HG02571 (cell line): Measurements from ENCODE around the gene NEK10.
A peak's percentile ranks its signal among the peaks of the same experiment; 100 is the strongest.

Experiments used
- ATAC-seq: cut with Tn5 transposase; IDR thresholded peaks from one replicate; pipeline ENCODE4 v1.9.1; 2021; ENCODE audit warnings: mild to moderate bottlenecking, moderate library complexity; ENCODE audit not compliant: unreplicated experiment

Gene NEK10

GRCh38 chr3:27253831-27254230 lies 115.4 kb downstream of the NEK10 start:
- ATAC-seq = peak; percentile 78

- no peak for ATAC-seq
Measured at GRCh38 chr3:27253391-27253790, 115.8 kb downstream of the NEK10 start.

GRCh38 chr3:27252646-27253045 lies 116.5 kb downstream of the NEK10 start:
- no peak for ATAC-seq

GRCh38 chr3:27244374-27244773 lies 124.8 kb downstream of the NEK10 start:
- ATAC-seq = no peak

- ATAC-seq = no peak
Measured at GRCh38 chr3:27239951-27240350, 129.2 kb downstream of the NEK10 start.

GRCh38 chr3:27228805-27229204 lies 140.4 kb downstream of the NEK10 start:
- no peak for ATAC-seq

- no peak for ATAC-seq
Measured at GRCh38 chr3:27224197-27224596, 145.0 kb downstream of the NEK10 start.

- no peak for ATAC-seq
Measured at GRCh38 chr3:27221264-27221932, 147.8 kb downstream of the NEK10 start.

- no peak for ATAC-seq
Measured at GRCh38 chr3:27220166-27220565, 149.0 kb downstream of the NEK10 start.

GRCh38 chr3:27219127-27219845 lies 149.9 kb downstream of the NEK10 start:
- no peak for ATAC-seq

- no peak for ATAC-seq
Measured at GRCh38 chr3:27216955-27217552, 152.1 kb downstream of the NEK10 start.

GRCh38 chr3:27216295-27216855 lies 152.8 kb downstream of the NEK10 start:
- ATAC-seq = no peak

GRCh38 chr3:27213450-27213849 lies 155.7 kb downstream of the NEK10 start:
- no peak for ATAC-seq

GRCh38 chr3:27209617-27210264 lies 159.4 kb downstream of the NEK10 start:
- ATAC-seq = peak; percentile 71

GRCh38 chr3:27208961-27209616 lies 160.1 kb downstream of the NEK10 start:
- ATAC-seq = no peak

GRCh38 chr3:27202959-27203358 lies 166.2 kb downstream of the NEK10 start:
- no peak for ATAC-seq

GRCh38 chr3:27201492-27201891 lies 167.7 kb downstream of the NEK10 start:
- ATAC-seq = no peak

- no peak for ATAC-seq
Measured at GRCh38 chr3:27200721-27201489, 168.3 kb downstream of the NEK10 start.

- ATAC-seq = no peak
Measured at GRCh38 chr3:27194861-27195483, 174.2 kb downstream of the NEK10 start.

GRCh38 chr3:27193056-27193455 lies 176.1 kb downstream of the NEK10 start:
- ATAC-seq = no peak
